GM18907 (cell line): Measurements from ENCODE around the gene COLQ.
"Not testable (repeated sequence)": the region's sequence is repeated elsewhere in the genome, so short reads cannot be mapped to it uniquely, and the experiment has no call there.

Source experiments
- ATAC-seq: cut with Tn5 transposase; IDR thresholded peaks from one replicate; pipeline ENCODE4 v1.9.1; 2021; ENCODE audit warnings: mild to moderate bottlenecking, moderate library complexity; ENCODE audit not compliant: unreplicated experiment

The COLQ gene

GRCh38 chr3:15430624-15431023 is 90.9 kb downstream of the COLQ start:
- no peak for ATAC-seq

- no peak for ATAC-seq
Measured at GRCh38 chr3:15429080-15429479, 92.4 kb downstream of the COLQ start.

- ATAC-seq: no peak
Measured at GRCh38 chr3:15428539-15428938, 93.0 kb downstream of the COLQ start.

GRCh38 chr3:15427981-15428380 is 93.5 kb downstream of the COLQ start:
- ATAC-seq: no peak

GRCh38 chr3:15427182-15427880 is 94.2 kb downstream of the COLQ start, which contains the start of the genes EAF1 and METTL6:
Gene EAF1 (plus strand): TSS chr3:15427598. CDS start chr3:15427780, 182 bp downstream.
Gene METTL6 (minus strand): TSS chr3:15427544. CDS start chr3:15426511, 1,033 bp downstream.
- peak; percentile 89 for ATAC-seq

- no peak for ATAC-seq
Measured at GRCh38 chr3:15426579-15427118, 94.9 kb downstream of the COLQ start.

- ATAC-seq: no peak
Measured at GRCh38 chr3:15420871-15421270, 100.6 kb downstream of the COLQ start.

GRCh38 chr3:15410966-15411365 is 110.5 kb downstream of the COLQ start:
- not testable (repeated sequence) for ATAC-seq

- no peak for ATAC-seq
Measured at GRCh38 chr3:15409774-15410173, 111.7 kb downstream of the COLQ start.

- ATAC-seq: no peak
Measured at GRCh38 chr3:15409239-15409638, 112.3 kb downstream of the COLQ start.

GRCh38 chr3:15405448-15406050 is 116.0 kb downstream of the COLQ start:
- peak; percentile 59 for ATAC-seq

GRCh38 chr3:15404767-15405166 is 116.7 kb downstream of the COLQ start:
- no peak for ATAC-seq

- ATAC-seq: no peak
Measured at GRCh38 chr3:15403965-15404364, 117.5 kb downstream of the COLQ start.

GRCh38 chr3:15403495-15403894 is 118.0 kb downstream of the COLQ start:
- ATAC-seq: no peak

- no peak for ATAC-seq
Measured at GRCh38 chr3:15401936-15402335, 119.6 kb downstream of the COLQ start.
